MM.1S (cell line): ENCODE measurements around the gene PRKCH.

Experiments used
- DNase-seq: peaks from one replicate; pipeline ENCODE4 v3.0.0-alpha.2; 2015
- H2AFZ ChIP-seq: fragments of 300-600 bp; sonication (generic); 2 replicates; pipeline ENCODE4 v1.6.0; 2016; ENCODE audit warnings: antibody characterized with exemption, low read length
- H3F3A ChIP-seq: fragments of 300-600 bp; sonication (generic); 2 replicates; pipeline ENCODE4 v1.6.1; 2016; ENCODE audit warnings: mild to moderate bottlenecking, antibody characterized with exemption, low read length, moderate library complexity, mixed read lengths; ENCODE audit not compliant: insufficient read depth
- H3K27ac ChIP-seq: fragments of 300-600 bp; sonication (generic); 2 replicates; pipeline ENCODE4 v1.5.1; 2016; ENCODE audit warnings: mild to moderate bottlenecking, low read length
- H3K27me3 ChIP-seq: fragments of 300-600 bp; sonication (generic); replicated peaks from 2 replicates; pipeline ENCODE4 v1.6.0; 2016; ENCODE audit warnings: low read length; ENCODE audit not compliant: insufficient read depth
- H3K36me3 ChIP-seq: fragments of 300-600 bp; sonication (generic); replicated peaks from 2 replicates; pipeline ENCODE4 v1.6.1; 2016; ENCODE audit warnings: mild to moderate bottlenecking, low read length, mixed read lengths; ENCODE audit not compliant: insufficient read depth
- H3K4me1 ChIP-seq: fragments of 300-600 bp; sonication (generic); 2 replicates; pipeline ENCODE4 v1.6.1; 2016; ENCODE audit warnings: low read length, mixed read lengths
- H3K4me2 ChIP-seq: fragments of 300-600 bp; sonication (generic); 2 replicates; pipeline ENCODE4 v1.6.0; 2016; ENCODE audit warnings: low read depth, low read length
- H3K4me3 ChIP-seq: fragments of 300-600 bp; sonication (generic); 2 replicates; pipeline ENCODE4 v1.5.1; 2016; ENCODE audit warnings: low read length, mixed read lengths
- H3K79me2 ChIP-seq: fragments of 300-600 bp; sonication (generic); 2 replicates; pipeline ENCODE4 v1.6.1; 2016; ENCODE audit warnings: mixed run types, low read length, mixed read lengths
- H3K9ac ChIP-seq: fragments of 300-600 bp; sonication (generic); 2 replicates; pipeline ENCODE4 v1.6.1; 2016; ENCODE audit warnings: low read length, mixed read lengths
- H3K9me2 ChIP-seq: fragments of 300-600 bp; sonication (generic); replicated peaks from 2 replicates; pipeline ENCODE4 v1.6.1; 2016; ENCODE audit warnings: mild to moderate bottlenecking, low read length, mixed read lengths; ENCODE audit not compliant: insufficient read depth
- H3K9me3 ChIP-seq: fragments of 300-600 bp; sonication (generic); replicated peaks from 2 replicates; pipeline ENCODE4 v1.6.1; 2016; ENCODE audit warnings: mild to moderate bottlenecking, low read length, mixed read lengths; ENCODE audit not compliant: insufficient read depth
- H4K20me1 ChIP-seq: fragments of 300-600 bp; sonication (generic); 2 replicates; pipeline ENCODE4 v1.6.1; 2016; ENCODE audit warnings: mild to moderate bottlenecking, low read length, moderate library complexity, mixed read lengths; ENCODE audit not compliant: insufficient read depth
- CTCF ChIP-seq: fragments of 300-600 bp; sonication (generic); IDR thresholded peaks from 2 replicates; pipeline ENCODE4 v1.5.1; 2016; ENCODE audit warnings: antibody characterized with exemption, low read length, mixed read lengths
- EZH2 ChIP-seq: fragments of 300-600 bp; sonication (generic); optimal IDR thresholded peaks from 2 replicates; pipeline ENCODE3; 2017; ENCODE audit warnings: low read depth, mild to moderate bottlenecking, antibody characterized with exemption, low read length, mixed read lengths
- EZH2phosphoT487 ChIP-seq: fragments of 300-600 bp; sonication (generic); IDR thresholded peaks from 2 replicates; pipeline ENCODE4 v1.6.1; 2018; ENCODE audit warnings: antibody characterized with exemption, low read length

Gene PRKCH

GRCh38 chr14:61515436-61516117 is 194.2 kb downstream of the PRKCH start:
- Histone ChIP-seq H3K9me2 (no peaks in the 10 kb centered on the region), H3K27ac (no peak overlapping the region), H3K4me2 (no peak overlapping the region), H3K27me3 (no peaks in the 10 kb centered on the region), H3K4me1 (no peaks in the 10 kb centered on the region), H3K4me3 (no peak overlapping the region), H4K20me1 (no peaks in the 10 kb centered on the region), H3K79me2 (no peaks in the 10 kb centered on the region), H3K9ac (no peak overlapping the region), H2AFZ (no peak overlapping the region), H3F3A (no peaks in the 10 kb centered on the region), H3K36me3 (no peaks in the 10 kb centered on the region), H3K9me3 (no peaks in the 10 kb centered on the region)
- no peak for DNase-seq
- TF ChIP-seq EZH2 (no peak), CTCF (no peak), EZH2phosphoT487 (no peak)

GRCh38 chr14:61516118-61516743 is 194.9 kb downstream of the PRKCH start:
- Histone ChIP-seq H3K79me2 (no peaks in the 10 kb centered on the region), H3K9ac (no peak overlapping the region), H2AFZ (no peak overlapping the region), H3K9me3 (no peaks in the 10 kb centered on the region), H3K36me3 (no peaks in the 10 kb centered on the region), H3F3A (no peaks in the 10 kb centered on the region), H3K27me3 (no peaks in the 10 kb centered on the region), H3K4me1 (no peaks in the 10 kb centered on the region), H3K27ac (no peak overlapping the region), H4K20me1 (no peaks in the 10 kb centered on the region), H3K4me2 (no peak overlapping the region), H3K4me3 (no peak overlapping the region), H3K9me2 (no peaks in the 10 kb centered on the region)
- DNase-seq, result no peak
- no peak for TF ChIP-seq EZH2
- no peak for TF ChIP-seq CTCF
- no peak for TF ChIP-seq EZH2phosphoT487

- Histone ChIP-seq H3K4me1 (no peaks in the 10 kb centered on the region), H3K36me3 (no peaks in the 10 kb centered on the region), H3K27ac (no peak overlapping the region), H3F3A (no peaks in the 10 kb centered on the region), H3K27me3 (no peaks in the 10 kb centered on the region), H2AFZ (no peak overlapping the region), H3K9me2 (no peaks in the 10 kb centered on the region), H3K79me2 (no peaks in the 10 kb centered on the region), H3K9me3 (no peaks in the 10 kb centered on the region), H3K9ac (no peak overlapping the region), H3K4me2 (no peak overlapping the region), H4K20me1 (no peaks in the 10 kb centered on the region), H3K4me3 (no peak overlapping the region)
- TF ChIP-seq EZH2 (no peak), CTCF (no peak), EZH2phosphoT487 (no peak)
- no peak for DNase-seq
Measured at GRCh38 chr14:61516964-61517653, 195.7 kb downstream of the PRKCH start.
